ENCODE measurements around the gene RBM33.

The RBM33 gene

DNA sequence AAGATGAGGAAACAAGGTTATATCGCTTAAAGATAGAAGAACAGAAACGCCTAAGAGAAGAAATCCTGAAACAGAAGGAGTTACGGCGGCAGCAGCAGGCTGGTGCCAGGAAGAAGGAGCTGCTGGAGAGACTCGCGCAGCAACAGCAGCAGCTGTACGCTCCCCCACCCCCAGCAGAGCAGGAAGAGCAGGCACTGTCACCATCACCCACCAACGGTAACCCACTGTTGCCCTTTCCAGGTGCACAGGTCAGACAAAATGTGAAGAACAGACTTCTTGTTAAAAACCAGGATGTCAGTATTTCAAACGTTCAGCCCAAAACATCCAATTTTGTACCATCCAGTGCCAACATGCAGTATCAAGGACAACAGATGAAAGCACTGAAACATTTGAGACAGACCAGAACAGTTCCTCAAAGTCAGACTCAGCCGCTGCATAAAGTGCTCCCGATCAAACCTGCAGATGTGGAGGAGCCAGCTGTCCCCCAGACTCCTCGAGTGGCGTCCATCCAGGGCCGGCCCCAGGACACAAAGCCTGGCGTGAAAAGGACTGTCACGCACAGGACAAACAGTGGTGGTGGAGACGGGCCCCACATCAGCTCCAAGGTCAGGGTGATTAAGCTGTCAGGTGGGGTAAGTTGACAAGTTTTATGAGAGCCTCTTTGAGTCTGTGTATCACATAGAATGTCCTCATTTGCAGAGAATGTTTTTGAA, 100.7 kb downstream of the RBM33 start:
- DNase-seq (ENCODE audit: low read depth): no peak
- H3K4me3 ChIP-seq (ENCODE audit: control insufficient read depth, low read depth, low read length): no peak overlapping the region
- TF ChIP-seq, protein P1, sequence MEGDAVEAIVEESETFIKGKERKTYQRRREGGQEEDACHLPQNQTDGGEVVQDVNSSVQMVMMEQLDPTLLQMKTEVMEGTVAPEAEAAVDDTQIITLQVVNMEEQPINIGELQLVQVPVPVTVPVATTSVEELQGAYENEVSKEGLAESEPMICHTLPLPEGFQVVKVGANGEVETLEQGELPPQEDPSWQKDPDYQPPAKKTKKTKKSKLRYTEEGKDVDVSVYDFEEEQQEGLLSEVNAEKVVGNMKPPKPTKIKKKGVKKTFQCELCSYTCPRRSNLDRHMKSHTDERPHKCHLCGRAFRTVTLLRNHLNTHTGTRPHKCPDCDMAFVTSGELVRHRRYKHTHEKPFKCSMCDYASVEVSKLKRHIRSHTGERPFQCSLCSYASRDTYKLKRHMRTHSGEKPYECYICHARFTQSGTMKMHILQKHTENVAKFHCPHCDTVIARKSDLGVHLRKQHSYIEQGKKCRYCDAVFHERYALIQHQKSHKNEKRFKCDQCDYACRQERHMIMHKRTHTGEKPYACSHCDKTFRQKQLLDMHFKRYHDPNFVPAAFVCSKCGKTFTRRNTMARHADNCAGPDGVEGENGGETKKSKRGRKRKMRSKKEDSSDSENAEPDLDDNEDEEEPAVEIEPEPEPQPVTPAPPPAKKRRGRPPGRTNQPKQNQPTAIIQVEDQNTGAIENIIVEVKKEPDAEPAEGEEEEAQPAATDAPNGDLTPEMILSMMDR (conservative IDR thresholded peaks at IDR 0.05; ENCODE audit: control insufficient read depth, insufficient read depth, low read depth, low read length): no peak

DNA sequence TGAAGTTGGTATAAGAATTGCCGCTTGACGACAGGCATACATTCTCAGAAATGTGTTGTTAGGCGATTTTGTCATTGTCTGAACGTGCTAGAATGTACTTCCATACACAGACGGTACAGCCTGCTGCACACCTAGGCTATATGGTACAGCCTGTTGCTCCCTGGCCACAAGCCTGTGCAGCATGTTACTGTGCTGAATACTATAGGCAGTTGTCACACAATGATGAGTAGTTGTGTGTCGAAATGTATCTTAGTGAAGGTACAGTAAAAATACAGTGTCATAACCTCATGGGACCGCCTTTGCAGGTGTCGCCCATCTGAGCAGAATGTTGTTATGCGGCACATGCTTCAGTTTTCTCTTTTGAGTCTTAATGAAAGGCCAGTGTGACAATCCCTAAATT, 101.3 kb downstream of the RBM33 start:
- no peak overlapping the region for H3K4me3 ChIP-seq (ENCODE audit: control insufficient read depth, low read depth, low read length)
- no peak for DNase-seq (ENCODE audit: low read depth)
- TF ChIP-seq, protein P1 (conservative IDR thresholded peaks at IDR 0.05; ENCODE audit: control insufficient read depth, insufficient read depth, low read depth, low read length): no peak

DNA sequence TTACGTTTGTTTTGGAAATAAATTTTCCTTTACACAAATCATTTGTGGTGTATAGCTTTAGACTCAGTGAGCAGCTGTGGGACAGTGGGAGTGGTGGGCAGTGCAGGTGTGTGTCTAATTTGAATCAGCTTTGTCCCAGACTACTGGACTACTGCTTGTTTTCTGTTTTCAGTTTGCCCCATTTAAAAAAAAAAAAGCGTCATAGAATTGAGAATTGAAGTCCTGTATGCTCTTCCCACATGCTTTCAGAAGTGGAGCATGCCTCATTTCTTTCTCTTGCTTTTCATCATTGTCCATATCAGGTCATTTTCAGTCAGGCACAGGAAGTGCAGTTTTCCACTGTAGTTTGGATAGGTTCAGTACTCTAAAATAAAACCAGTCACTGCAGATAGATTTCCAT, 101.7 kb downstream of the RBM33 start:
- no peak overlapping the region for H3K4me3 ChIP-seq (ENCODE audit: control insufficient read depth, low read depth, low read length)
- TF ChIP-seq, protein P1 (conservative IDR thresholded peaks at IDR 0.05; ENCODE audit: control insufficient read depth, insufficient read depth, low read depth, low read length): no peak
- DNase-seq (ENCODE audit: low read depth): no peak

DNA sequence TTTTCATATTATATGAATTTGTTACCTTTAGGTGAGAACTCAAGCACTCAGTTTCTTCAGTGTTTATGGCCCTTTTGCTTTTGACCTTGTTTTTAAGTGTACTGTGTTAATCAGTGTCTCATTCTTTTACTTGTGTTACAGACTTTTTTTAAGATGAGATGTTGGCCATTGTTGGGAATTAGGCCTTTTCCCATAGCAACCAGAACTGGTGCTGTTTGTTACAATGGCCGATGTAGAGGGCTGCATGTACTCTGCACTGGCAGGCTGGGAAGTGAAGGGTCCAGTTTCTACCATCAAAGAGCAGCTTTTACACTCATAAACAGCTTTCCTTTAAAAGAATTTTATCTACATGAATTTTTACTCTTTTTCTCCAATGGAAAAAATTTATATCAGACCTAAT, 102.7 kb downstream of the RBM33 start:
- no peak overlapping the region for H3K4me3 ChIP-seq (ENCODE audit: control insufficient read depth, low read depth, low read length)
- TF ChIP-seq, protein P1 (conservative IDR thresholded peaks at IDR 0.05; ENCODE audit: control insufficient read depth, insufficient read depth, low read depth, low read length): no peak
- DNase-seq (ENCODE audit: low read depth): no peak

DNA sequence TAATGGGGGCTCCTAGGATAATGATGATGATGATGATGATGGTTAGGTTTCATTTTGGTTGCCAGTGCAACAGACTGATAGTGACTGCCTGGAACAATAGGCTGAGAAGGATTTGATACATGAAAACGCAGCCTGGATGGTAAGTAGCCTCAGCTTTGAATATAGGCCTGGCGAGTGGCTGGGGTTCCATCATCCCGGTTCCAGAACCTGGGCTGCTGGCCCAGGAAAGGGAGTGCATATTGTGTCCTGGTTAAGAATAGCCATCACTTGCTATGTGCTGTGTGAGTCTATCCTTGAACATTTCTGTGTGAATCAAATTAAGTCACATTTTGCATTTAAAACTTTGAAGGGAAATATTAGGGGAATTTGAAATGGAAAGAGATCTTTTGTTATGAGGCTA, 105.1 kb downstream of the RBM33 start:
- TF ChIP-seq, protein P1 (conservative IDR thresholded peaks at IDR 0.05; ENCODE audit: control insufficient read depth, insufficient read depth, low read depth, low read length): no peak
- DNase-seq (ENCODE audit: low read depth): no peak
- no peak overlapping the region for H3K4me3 ChIP-seq (ENCODE audit: control insufficient read depth, low read depth, low read length)

DNA sequence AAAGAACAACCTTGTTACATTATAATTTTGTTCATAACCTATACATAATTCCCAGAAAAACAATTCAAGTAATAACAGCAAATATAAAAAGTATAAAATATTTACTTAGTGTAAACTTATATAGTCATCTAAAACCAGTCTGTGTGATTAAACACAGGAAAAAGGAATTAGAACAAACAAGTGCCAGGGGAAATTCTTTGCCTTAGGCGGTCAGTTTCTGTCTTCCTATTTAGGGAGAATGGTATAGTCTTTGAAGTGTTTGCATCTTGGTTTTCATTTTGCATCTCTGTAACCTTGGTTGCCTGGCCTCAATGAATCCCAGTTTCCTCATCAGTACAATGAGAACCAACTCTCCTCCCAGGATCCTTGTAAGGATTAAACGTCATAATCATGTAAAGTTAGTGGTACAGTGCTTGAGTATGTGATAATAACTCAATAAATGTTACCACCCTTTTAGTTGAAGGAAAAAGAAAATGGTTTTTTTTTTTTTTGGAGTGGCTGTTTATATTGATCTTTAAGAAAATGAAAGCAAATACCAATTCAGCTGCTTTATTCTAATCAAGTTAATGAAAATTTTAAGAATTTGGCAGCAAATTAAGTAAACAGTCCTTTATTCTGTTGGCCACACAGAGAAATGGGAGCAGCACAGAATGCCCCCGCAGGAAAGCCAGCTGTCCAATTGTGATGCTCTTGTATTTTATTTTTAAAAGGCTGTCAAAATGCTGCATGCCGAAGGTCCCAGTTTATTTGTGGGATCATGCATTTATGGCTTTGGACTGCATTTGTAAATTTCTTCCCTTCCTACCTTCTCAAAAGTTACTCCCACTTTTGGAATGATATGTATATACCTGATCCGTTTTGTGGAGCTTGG, 106.0 kb downstream of the RBM33 start:
- H3K4me3 ChIP-seq (ENCODE audit: control insufficient read depth, low read depth, low read length): no peak overlapping the region
- DNase-seq (ENCODE audit: low read depth): no peak
- TF ChIP-seq, protein P1 (conservative IDR thresholded peaks at IDR 0.05; ENCODE audit: control insufficient read depth, insufficient read depth, low read depth, low read length): no peak
